Measurements from ENCODE around the gene FAT2.

DNA sequence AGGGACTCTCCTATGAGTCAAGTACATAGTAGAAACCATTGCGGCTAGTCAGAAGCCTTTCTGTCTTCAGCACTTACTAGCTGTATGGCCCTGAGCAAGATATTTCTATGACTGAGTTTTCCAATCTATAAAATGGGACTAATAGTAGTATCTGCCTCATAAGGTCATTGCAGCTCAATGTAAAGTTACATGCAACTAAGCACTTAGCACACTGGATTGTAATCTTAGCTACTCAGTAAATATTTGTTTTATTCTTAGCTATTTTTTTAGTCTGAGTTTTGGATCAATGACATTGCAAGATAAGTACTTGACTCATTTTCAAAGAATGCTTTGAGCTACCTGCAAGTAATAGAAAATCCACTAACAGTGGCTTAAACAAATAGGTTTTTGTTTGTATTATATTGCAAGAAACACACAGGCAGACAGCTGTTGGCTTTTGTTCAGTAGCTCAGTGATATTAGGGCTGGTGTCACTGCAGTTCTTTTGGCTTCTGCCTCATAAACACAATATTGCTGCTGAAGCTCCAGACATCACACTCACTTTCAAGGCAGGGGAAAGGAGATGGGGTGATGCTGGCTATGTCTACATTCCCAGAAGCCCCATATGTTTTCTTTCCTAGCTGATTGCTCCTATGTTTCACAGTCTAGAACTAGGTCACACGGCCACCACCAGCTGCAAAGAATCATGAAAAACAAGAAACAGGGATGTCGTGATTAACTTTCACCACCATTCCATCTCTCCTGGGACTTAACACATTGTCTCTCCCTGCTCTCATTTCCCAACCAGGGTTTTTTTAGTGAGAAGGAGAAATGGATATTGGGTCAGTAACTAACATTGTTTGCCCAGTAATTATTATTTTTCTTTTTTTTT lies 26.9 kb upstream of the FAT2 start:
- TF ChIP-seq, protein P1, sequence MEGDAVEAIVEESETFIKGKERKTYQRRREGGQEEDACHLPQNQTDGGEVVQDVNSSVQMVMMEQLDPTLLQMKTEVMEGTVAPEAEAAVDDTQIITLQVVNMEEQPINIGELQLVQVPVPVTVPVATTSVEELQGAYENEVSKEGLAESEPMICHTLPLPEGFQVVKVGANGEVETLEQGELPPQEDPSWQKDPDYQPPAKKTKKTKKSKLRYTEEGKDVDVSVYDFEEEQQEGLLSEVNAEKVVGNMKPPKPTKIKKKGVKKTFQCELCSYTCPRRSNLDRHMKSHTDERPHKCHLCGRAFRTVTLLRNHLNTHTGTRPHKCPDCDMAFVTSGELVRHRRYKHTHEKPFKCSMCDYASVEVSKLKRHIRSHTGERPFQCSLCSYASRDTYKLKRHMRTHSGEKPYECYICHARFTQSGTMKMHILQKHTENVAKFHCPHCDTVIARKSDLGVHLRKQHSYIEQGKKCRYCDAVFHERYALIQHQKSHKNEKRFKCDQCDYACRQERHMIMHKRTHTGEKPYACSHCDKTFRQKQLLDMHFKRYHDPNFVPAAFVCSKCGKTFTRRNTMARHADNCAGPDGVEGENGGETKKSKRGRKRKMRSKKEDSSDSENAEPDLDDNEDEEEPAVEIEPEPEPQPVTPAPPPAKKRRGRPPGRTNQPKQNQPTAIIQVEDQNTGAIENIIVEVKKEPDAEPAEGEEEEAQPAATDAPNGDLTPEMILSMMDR (IDR thresholded peaks at IDR 0.05): no peak
- TF ChIP-seq POLR2A (IDR thresholded peaks at IDR 0.05): no peak
